HepG2 (cell line): ENCODE measurements around the gene PDIK1L. TPM values are rescaled to one million over a fixed set of nuclear protein-coding genes. Genes with fewer than 3 reads are reported as not detected.

ENCODE experiments used
- ATAC-seq: fragments of 200-7000 bp; cut with Tn5 transposase; 3 replicates; pipeline ENCODE4 v1.9.1; 2020; ENCODE audit warnings: mild to moderate bottlenecking, moderate library complexity
- BruUV-seq: library from RNA; stranded (reverse); fragments of 400-500 nt; replicated peaks from 2 replicates; lab custom pipeline; 2021; lab: Mats Ljungman, UMichigan
- CTCF ChIA-PET: fragments of 300-600 bp; formaldehyde crosslinking; extraction: SDS; loops from one replicate; lab custom pipeline; 2021; ENCODE audit warnings: low total read pairs, inconsistent platforms, low intra/inter-chr PET ratio; lab: Yijun Ruan, JAX
- POLR2A ChIA-PET: fragments of 350-600 bp; sonication (Branson Sonifier 250); formaldehyde crosslinking; loops from one replicate; lab custom pipeline; 2020; ENCODE audit warnings: antibody characterized with exemption, inconsistent platforms; lab: Yijun Ruan, JAX
- DNase-seq: peaks from one replicate; pipeline ENCODE4 v3.0.0-alpha.2; 2015; ENCODE audit warnings: low spot score
- FAIRE-seq: peaks from 3 replicates; lab custom pipeline; 2011; peaks lifted over from hg19 to GRCh38; lab: Jason Lieb, UNC
- H2AFZ ChIP-seq: one replicate; pipeline ENCODE4 v1.6.1; 2011; ENCODE audit warnings: low read length, inconsistent platforms
- H3K27ac ChIP-seq: fragments of 300-600 bp; 3 replicates; pipeline ENCODE4 v1.8.0; 2011; ENCODE audit warnings: mixed run types, mild to moderate bottlenecking, mixed read lengths, low read length, inconsistent platforms; ENCODE audit not compliant: insufficient read depth; ENCODE audit errors: extremely low read length
- H3K27me3 ChIP-seq, 2 experiments: fragments of 200-600 bp in 1 of 2; 2 replicates in 1 of 2; 3 replicates in 1 of 2; pipeline versions ENCODE4 v1.6.0 to v1.8.0; 2011; ENCODE audit warnings: low read length in 2 of 2, mild to moderate bottlenecking in 2 of 2, moderate library complexity in 2 of 2, inconsistent platforms in 1 of 2; ENCODE audit not compliant: insufficient read depth in 2 of 2, control insufficient read depth in 1 of 2
- H3K36me3 ChIP-seq, 2 experiments: fragments of 200-600 bp in 1 of 2; replicated peaks in 1 of 2; 2 replicates in 1 of 2; 3 replicates in 1 of 2; pipeline versions ENCODE4 v1.5.1 to v1.8.0; 2011; ENCODE audit warnings: low read length in 2 of 2, inconsistent platforms in 1 of 2; ENCODE audit not compliant: insufficient read depth in 2 of 2, control insufficient read depth in 1 of 2
- H3K4me1 ChIP-seq: 2 replicates; pipeline ENCODE4 v1.5.1; 2012; ENCODE audit warnings: low read length, inconsistent platforms; ENCODE audit not compliant: insufficient read depth
- H3K4me2 ChIP-seq: 2 replicates; pipeline ENCODE4 v1.6.0; 2011; ENCODE audit warnings: low read depth, low read length, inconsistent platforms
- H3K4me3 ChIP-seq, 3 experiments: fragments of 200-600 bp in 1 of 3; sonication (generic), shearing (Covaris generic) in 1 of 3; replicated peaks in 1 of 3; 2 replicates each; pipeline ENCODE4 v1.5.1; 2011 to 2016; ENCODE audit warnings: low read length in 3 of 3, inconsistent platforms in 2 of 3, low read depth in 2 of 3, mild to moderate bottlenecking in 2 of 3, control low read depth in 1 of 3, mixed read lengths in 1 of 3; ENCODE audit not compliant: insufficient read depth in 1 of 3
- H3K79me2 ChIP-seq: one replicate; pipeline ENCODE4 v1.6.1; 2011; ENCODE audit warnings: low read length, inconsistent platforms; ENCODE audit not compliant: insufficient read depth
- H3K9ac ChIP-seq: 2 replicates; pipeline ENCODE4 v1.6.0; 2011; ENCODE audit warnings: mild to moderate bottlenecking, low read depth, low read length, inconsistent platforms; ENCODE audit not compliant: insufficient read depth
- H3K9me3 ChIP-seq: 2 replicates; pipeline ENCODE4 v1.5.1; 2012; ENCODE audit warnings: mild to moderate bottlenecking, low read length
- H4K20me1 ChIP-seq: 2 replicates; pipeline ENCODE4 v1.6.0; 2011; ENCODE audit warnings: inconsistent platforms, mild to moderate bottlenecking, low read length, moderate library complexity; ENCODE audit not compliant: insufficient read depth
- EZH2 ChIP-seq: conservative IDR thresholded peaks from 2 replicates; pipeline ENCODE4 v1.6.1; 2012; ENCODE audit warnings: mild to moderate bottlenecking, low read depth, low read length, moderate library complexity
- ZC3H4 ChIP-seq: sonication (generic); formaldehyde crosslinking; IDR thresholded peaks from 2 replicates; pipeline ENCODE4 v1.4.0; 2020; ENCODE audit warnings: missing genetic modification reagents, borderline replicate concordance
- ZNF318 ChIP-seq: sonication (generic); formaldehyde crosslinking; IDR thresholded peaks from 2 replicates; pipeline ENCODE4 v1.4.0; 2020; ENCODE audit warnings: mild to moderate bottlenecking, missing genetic modification reagents
- ZNF33B ChIP-seq: sonication (generic); formaldehyde crosslinking; IDR thresholded peaks from 2 replicates; pipeline ENCODE4 v1.5.1; 2020; ENCODE audit warnings: mild to moderate bottlenecking, missing genetic modification reagents
- WGBS: methylation state at CpG from one replicate; pipeline ENCODE4 v1.1.6; 2017; ENCODE audit warnings: low lambda C conversion rate; 5-methylcytosine and 5-hydroxymethylcytosine counted together
- in situ Hi-C: cut with HindIII; loops from 2 replicates; pipeline ENCODE4 v1.10.0; 2017; ENCODE audit warnings: low pct_unique_long_range_greater_than_20kb; ENCODE audit not compliant: extremely low pct_ligation_motif_present
- intact Hi-C: fragments of 100-400 bp; cut with micrococcal nuclease; formaldehyde crosslinking; loops from one replicate; pipeline ENCODE4 v1.10.0; 2022; ENCODE audit not compliant: unreplicated experiment
- polyA plus RNA-seq, 8 experiments: library from polyadenylated mRNA; depleted of rRNA in 3 of 8; stranded (reverse) in 7 of 8; unstranded in 1 of 8; fragments of >200 nt; fragmentation: Illumina TruSeq in 4 of 8; extraction: Trizol in 4 of 8; gene quantifications; 2 replicates each; pipeline versions ENCODE4 v1.2.1 to v1.2.3, GENCODE V29; 2011 to 2016; ENCODE audit warnings: low read depth in 4 of 8, missing spikeins in 1 of 8, mixed read lengths in 1 of 8; ENCODE audit not compliant: insufficient read depth in 1 of 8
- total RNA-seq, 5 experiments: library from RNA; depleted of rRNA; stranded (reverse); fragments of >200 nt; fragmentation: Illumina TruSeq; extraction: Trizol; gene quantifications; 2 replicates each; pipeline ENCODE4 v1.2.3, GENCODE V29; 2016; ENCODE audit warnings: low read depth in 1 of 5

Gene PDIK1L
- total and polyA plus RNA-seq, 2 of the 13 experiments (the other 11 are each of a cell fraction or from before 2014, with no cell fraction given): 1.9 to 4.6 TPM

- in situ Hi-C loops: loop anchor here (10.0 kb wide), 1 partner anchor 270 kb away; no protein-coding TSS in a partner anchor
- Histone ChIP-seq H3K79me2 (peaks cover 2% of the 10 kb centered on the region), H4K20me1 (no peaks in the 10 kb centered on the region), H3K27me3 (peaks cover 8 to 43% of the 10 kb centered on the region in 2 experiments; a peak in 4 of 5 replicates), H3K36me3 (no peaks in the 10 kb centered on the region)
- intact Hi-C loops: loop anchor here (5.0 kb wide), 2 partner anchors 53 to 128 kb away; partner anchors contain the start of gene PDIK1L
- ChIA-PET CTCF (interaction anchor here (1.7 to 2.0 kb wide), 2 partner anchors 60 to 69 kb away, joined by 6 to 11 read pairs; partner anchors contain the start of gene CEP85), POLR2A (no interaction called here)
- 45% methylated on average over 19 of the region's 19 CpGs for WGBS
- TF ChIP-seq EZH2 (no peak), ZNF318 (no peak), ZNF33B (CRISPR knock-in tag) (no peak), ZC3H4 (CRISPR knock-in tag) (no peak)
- TF ChIP-seq, all 625 proteins: peak for 0
- Histone ChIP-seq H3K9me3 (no peaks in the 10 kb centered on the region), H3K4me2 (peak overlapping the region; percentile 89), H2AFZ (no peak overlapping the region), H3K4me3 (peak overlapping the region; percentile 50 to 76 (median 64); a peak in 4 of 6 replicates), H3K9ac (peak overlapping the region; percentile 39; the same call in 1 of the 2 replicates), H3K4me1 (peaks cover 40% of the 10 kb centered on the region), H3K27ac (no peak overlapping the region)
- ATAC-seq (no peak), DNase-seq (no peak), FAIRE-seq (no peak)
- BruUV-seq: no TSS peak
Observed at GRCh38 chr1:26164861-26165842, 53.5 kb downstream of the PDIK1L start.
